Gastrocnemius medialis (tissue), 4 donors: ENCODE results near the gene DGLUCY. TPM values are rescaled to one million over a fixed set of nuclear protein-coding genes. Genes with fewer than 3 reads are reported as not detected.
A peak's percentile ranks its signal among the peaks of the same experiment; 100 is the strongest.

Experiments
- ATAC-seq, 2 donors: fragments of 150-250 bp; one replicate each; pipeline ENCODE4 v1.9.1; 2016
- DNase-seq, 2 donors: peaks; one replicate each; pipeline ENCODE4 v3.0.0-alpha.2; 2019
- H3K27ac ChIP-seq, 4 donors: fragments of 200-600 bp; sonication (generic); 1 replicate in 1 of 4; 2 replicates in 3 of 4; pipeline ENCODE4 v1.5.1; 2016 to 2018; ENCODE audit warnings: mild to moderate bottlenecking in 2 of 4, moderate library complexity in 1 of 4
- H3K27me3 ChIP-seq, 3 donors: fragments of 200-600 bp; sonication (generic) in 2 of 3; 1 replicate in 1 of 3; 2 replicates in 2 of 3; pipeline versions ENCODE4 v1.5.1 to v1.6.0; 2016 to 2019; ENCODE audit warnings: mild to moderate bottlenecking in 1 of 3, moderate library complexity in 1 of 3
- H3K36me3 ChIP-seq, 2 donors: fragments of 200-600 bp; sonication (generic) in 1 of 2; one replicate each; pipeline ENCODE4 v1.5.1; 2017 to 2018
- H3K4me1 ChIP-seq, 2 donors: fragments of 200-600 bp; sonication (generic) in 1 of 2; one replicate each; pipeline ENCODE4 v1.5.1; 2016 to 2017; ENCODE audit warnings: mild to moderate bottlenecking in 2 of 2
- H3K4me3 ChIP-seq, 4 donors: fragments of 200-600 bp; sonication (generic) in 3 of 4; 1 replicate in 1 of 4; 2 replicates in 3 of 4; pipeline ENCODE4 v1.5.1; 2016 to 2019; ENCODE audit warnings: mild to moderate bottlenecking in 2 of 4
- H3K9me3 ChIP-seq, 3 donors: fragments of 200-600 bp; sonication (generic) in 2 of 3; 1 replicate in 1 of 3; 2 replicates in 2 of 3; pipeline ENCODE4 v1.5.1; 2016 to 2019
- CTCF ChIP-seq, 5 experiments: fragments of 450-650 bp in 3 of 5; fragments of 200-600 bp in 2 of 5; sonication (generic) in 2 of 5; IDR thresholded peaks in 4 of 5; conservative IDR thresholded peaks in 1 of 5; 1 replicate in 4 of 5; 2 replicates in 1 of 5; pipeline ENCODE4 v1.5.1; 2016 to 2019; ENCODE audit warnings: antibody characterized with exemption in 5 of 5, mild to moderate bottlenecking in 3 of 5, moderate library complexity in 3 of 5
- POLR2A ChIP-seq, 2 donors: fragments of 450-650 bp; IDR thresholded peaks; one replicate each; pipeline ENCODE4 v1.6.1; 2017; ENCODE audit warnings: antibody characterized with exemption in 2 of 2, mild to moderate bottlenecking in 2 of 2, moderate library complexity in 2 of 2
- in situ Hi-C, 4 donors: fragments of 200-750 bp; cut with MboI; loops; one replicate each; pipeline versions ENCODE4 v1.15.0 to v1.8.0; 2017; ENCODE audit warnings: low sequenced_read_pairs in 4 of 4
- intact Hi-C: fragments of 100-400 bp; cut with DNase I; formaldehyde crosslinking; loops from one replicate; pipeline ENCODE4 v1.15.1; 2023; ENCODE audit warnings: low total_unique reads
- total RNA-seq, 4 donors: library from RNA; depleted of rRNA; stranded (reverse); fragments of >200 nt; gene quantifications; one replicate each; pipeline versions ENCODE4 v1.1.0 to v1.2.3, GENCODE V29; 2016

Gene DGLUCY
- total RNA-seq, 4 donors from 2014 or later: 29.3 to 93.7 (median 67.8) TPM

- Histone ChIP-seq H3K27ac (no peak overlapping the region), H3K9me3 (no peaks in the 10 kb centered on the region), H3K4me1 (no peaks in the 10 kb centered on the region), H3K4me3 (no peak overlapping the region), H3K36me3 (no peaks in the 10 kb centered on the region), H3K27me3 (no peaks in the 10 kb centered on the region)
- intact Hi-C loops (no loop called here), in situ Hi-C loops (no loop called here)
- DNase-seq (no peak), ATAC-seq (no peak)
- TF ChIP-seq POLR2A (IDR thresholded peaks at IDR 0.05) (no peak), CTCF (IDR thresholded peaks at IDR 0.05 in 4 of 5, conservative IDR thresholded peaks at IDR 0.05 in 1 of 5) (no peak)
Measured at GRCh38 chr14:91246051-91246852, 132.4 kb downstream of the DGLUCY start.

GRCh38 chr14:91249841-91250616 lies 136.2 kb downstream of the DGLUCY start:
- H3K27me3 ChIP-seq: peaks cover 0 to 3% (median 0%) of the 10 kb centered on the region in 3 donors
- peaks cover 5 to 9% of the 10 kb centered on the region in 2 donors for H3K4me1 ChIP-seq
- in situ Hi-C loops: no loop called here
- no peak overlapping the region for H3K27ac ChIP-seq
- H3K9me3 ChIP-seq: no peaks in the 10 kb centered on the region
- TF ChIP-seq POLR2A (IDR thresholded peaks at IDR 0.05) (no peak), CTCF (IDR thresholded peaks at IDR 0.05 in 4 of 5, conservative IDR thresholded peaks at IDR 0.05 in 1 of 5) (no peak)
- DNase-seq (no peak), ATAC-seq (no peak)
- H3K4me3 ChIP-seq: no peak overlapping the region
- H3K36me3 ChIP-seq: no peaks in the 10 kb centered on the region
- intact Hi-C loops: no loop called here

GRCh38 chr14:91250912-91251311 lies 137.0 kb downstream of the DGLUCY start:
- intact Hi-C loops (no loop called here), in situ Hi-C loops (no loop called here)
- DNase-seq (no peak), ATAC-seq (no peak)
- peaks cover 5 to 9% of the 10 kb centered on the region in 2 donors for H3K4me1 ChIP-seq
- H3K27me3 ChIP-seq: peaks cover 0 to 3% (median 0%) of the 10 kb centered on the region in 3 donors
- no peaks in the 10 kb centered on the region for H3K9me3 ChIP-seq
- no peaks in the 10 kb centered on the region for H3K36me3 ChIP-seq
- H3K4me3 ChIP-seq: no peak overlapping the region
- no peak overlapping the region for H3K27ac ChIP-seq
- TF ChIP-seq CTCF (IDR thresholded peaks at IDR 0.05 in 4 of 5, conservative IDR thresholded peaks at IDR 0.05 in 1 of 5) (no peak), POLR2A (IDR thresholded peaks at IDR 0.05) (no peak)

- peak in 1 of 2 donors; percentile 45 for ATAC-seq
- DNase-seq: no peak
- H3K4me1 ChIP-seq: peaks cover 5 to 9% of the 10 kb centered on the region in 2 donors
- H3K36me3 ChIP-seq: no peaks in the 10 kb centered on the region
- in situ Hi-C loops: no loop called here
- peak overlapping the region in 1 of 4 donors; percentile 28 for H3K27ac ChIP-seq
- TF ChIP-seq POLR2A (IDR thresholded peaks at IDR 0.05) (no peak), CTCF (IDR thresholded peaks at IDR 0.05 in 4 of 5, conservative IDR thresholded peaks at IDR 0.05 in 1 of 5) (no peak)
- H3K4me3 ChIP-seq: peak overlapping the region; percentile 57 to 62 (median 61)
- intact Hi-C loops: no loop called here
- peaks cover 0 to 3% (median 0%) of the 10 kb centered on the region in 3 donors for H3K27me3 ChIP-seq
- no peaks in the 10 kb centered on the region for H3K9me3 ChIP-seq
Measured at GRCh38 chr14:91252871-91253794, 139.3 kb downstream of the DGLUCY start.
